HG02571 (cell line): ENCODE measurements around the gene MNT.

ENCODE experiments used
- ATAC-seq: cut with Tn5 transposase; IDR thresholded peaks from one replicate; pipeline ENCODE4 v1.9.1; 2021; ENCODE audit warnings: mild to moderate bottlenecking, moderate library complexity; ENCODE audit not compliant: unreplicated experiment

MNT gene

GRCh38 chr17:2396568-2397246, 4.2 kb downstream of the MNT start:
- ATAC-seq = no peak

GRCh38 chr17:2396192-2396567, 4.7 kb downstream of the MNT start:
- ATAC-seq = no peak

GRCh38 chr17:2395258-2396181, 5.3 kb downstream of the MNT start:
- no peak for ATAC-seq

GRCh38 chr17:2394775-2395201, 6.1 kb downstream of the MNT start:
- ATAC-seq = no peak

- no peak for ATAC-seq
These were observed 6.7 kb downstream of the MNT start for GRCh38 chr17:2393954-2394749.

GRCh38 chr17:2393174-2393953, 7.5 kb downstream of the MNT start:
- peak; percentile 38 for ATAC-seq

GRCh38 chr17:2392252-2393173, 8.3 kb downstream of the MNT start:
- peak; percentile 45 for ATAC-seq

- ATAC-seq = no peak
These were observed 9.1 kb downstream of the MNT start for GRCh38 chr17:2391597-2392251.

GRCh38 chr17:2390199-2390836, 10.5 kb downstream of the MNT start:
- no peak for ATAC-seq

- no peak for ATAC-seq
These were observed 12.2 kb downstream of the MNT start for GRCh38 chr17:2388683-2389055.

- no peak for ATAC-seq
These were observed 12.7 kb downstream of the MNT start for GRCh38 chr17:2388020-2388682.

GRCh38 chr17:2387086-2388019, 13.5 kb downstream of the MNT start:
- ATAC-seq = no peak

- no peak for ATAC-seq
These were observed 14.3 kb downstream of the MNT start for GRCh38 chr17:2386400-2387085.

- no peak for ATAC-seq
These were observed 15.3 kb downstream of the MNT start for GRCh38 chr17:2385240-2386210.

GRCh38 chr17:2384439-2385127, 16.3 kb downstream of the MNT start:
- ATAC-seq = no peak
